Loucy (cell line): Measurements from ENCODE around the gene LRRC47.

Experiments used
- H2AFZ ChIP-seq: fragments of 200-600 bp; sonication (generic); 2 replicates; pipeline ENCODE4 v1.6.0; 2016; ENCODE audit warnings: antibody characterized with exemption, mild to moderate bottlenecking, low read length, moderate library complexity
- H3F3A ChIP-seq: fragments of 200-600 bp; 2 replicates; pipeline ENCODE4 v1.6.0; 2016; ENCODE audit warnings: antibody characterized with exemption, low read depth, mild to moderate bottlenecking
- H3K27me3 ChIP-seq: fragments of 200-600 bp; sonication (generic); 2 replicates; pipeline ENCODE4 v1.6.1; 2014; ENCODE audit warnings: low read length, mild to moderate bottlenecking; ENCODE audit not compliant: insufficient read depth, poor library complexity, severe bottlenecking
- H3K36me3 ChIP-seq: fragments of 200-600 bp; sonication (generic); 2 replicates; pipeline ENCODE4 v1.6.1; 2016; ENCODE audit warnings: low read length; ENCODE audit not compliant: insufficient read depth
- H3K4me1 ChIP-seq: fragments of 200-600 bp; sonication (generic); 2 replicates; pipeline ENCODE4 v1.5.1; 2014; ENCODE audit warnings: low read length, mild to moderate bottlenecking; ENCODE audit not compliant: insufficient read depth, poor library complexity, severe bottlenecking
- H3K4me2 ChIP-seq: fragments of 200-600 bp; sonication (generic); 2 replicates; pipeline ENCODE4 v1.6.0; 2014; ENCODE audit warnings: antibody characterized with exemption, low read length, low read depth, mild to moderate bottlenecking; ENCODE audit not compliant: poor library complexity, severe bottlenecking
- H3K4me3 ChIP-seq: fragments of 200-600 bp; sonication (generic); 2 replicates; pipeline ENCODE4 v1.5.1; 2014; ENCODE audit warnings: low read length, mild to moderate bottlenecking, mixed read lengths; ENCODE audit not compliant: poor library complexity, severe bottlenecking
- H3K79me2 ChIP-seq: fragments of 200-600 bp; sonication (generic); 2 replicates; pipeline ENCODE4 v1.6.1; 2014; ENCODE audit warnings: low read length; ENCODE audit not compliant: insufficient read depth
- H3K9ac ChIP-seq: fragments of 200-600 bp; sonication (generic); 2 replicates; pipeline ENCODE4 v1.6.0; 2014; ENCODE audit warnings: mild to moderate bottlenecking, low read depth, low read length, moderate library complexity; ENCODE audit not compliant: poor library complexity, severe bottlenecking
- H3K9me2 ChIP-seq: fragments of 200-600 bp; sonication (generic); replicated peaks from 2 replicates; pipeline ENCODE4 v1.6.1; 2016; ENCODE audit warnings: low read depth, low read length, mixed read lengths
- H3K9me3 ChIP-seq: fragments of 200-600 bp; sonication (generic); 2 replicates; pipeline ENCODE4 v1.6.1; 2014; ENCODE audit warnings: mild to moderate bottlenecking, antibody characterized with exemption, low read length, low read depth; ENCODE audit not compliant: insufficient read depth
- H4K20me1 ChIP-seq: fragments of 200-600 bp; sonication (generic); 2 replicates; pipeline ENCODE4 v1.6.0; 2014; ENCODE audit warnings: antibody characterized with exemption, low read length, mild to moderate bottlenecking; ENCODE audit not compliant: insufficient read depth, poor library complexity, severe bottlenecking
- CTCF ChIP-seq: fragments of 200-600 bp; sonication (generic); conservative IDR thresholded peaks from 2 replicates; pipeline ENCODE4 v1.5.1; 2014; ENCODE audit warnings: mild to moderate bottlenecking, antibody characterized with exemption, low read length
- EZH2phosphoT487 ChIP-seq: fragments of 200-600 bp; IDR thresholded peaks from 2 replicates; pipeline ENCODE4 v1.6.1; 2018; ENCODE audit warnings: antibody characterized with exemption, mild to moderate bottlenecking, moderate library complexity, borderline replicate concordance

LRRC47 gene

GRCh38 chr1:3777647-3778589 is 18.4 kb downstream of the LRRC47 start:
- Histone ChIP-seq H3K4me2 (no peak overlapping the region), H3K36me3 (peaks cover 40% of the 10 kb centered on the region; the same call in 1 of the 2 replicates), H3K27me3 (no peaks in the 10 kb centered on the region), H3K9ac (no peak overlapping the region), H3K79me2 (no peaks in the 10 kb centered on the region), H3K4me1 (peaks cover 5% of the 10 kb centered on the region), H3K9me2 (no peaks in the 10 kb centered on the region), H3F3A (no peaks in the 10 kb centered on the region), H3K9me3 (no peaks in the 10 kb centered on the region), H3K4me3 (no peak overlapping the region), H2AFZ (no peak overlapping the region), H4K20me1 (no peaks in the 10 kb centered on the region)
- TF ChIP-seq EZH2phosphoT487: no peak
- TF ChIP-seq CTCF: no peak

GRCh38 chr1:3777078-3777547 is 19.2 kb downstream of the LRRC47 start:
- H3K36me3 ChIP-seq: peaks cover 32% of the 10 kb centered on the region; the same call in 1 of the 2 replicates
- H3K4me3 ChIP-seq: no peak overlapping the region
- no peaks in the 10 kb centered on the region for H3K27me3 ChIP-seq
- no peaks in the 10 kb centered on the region for H4K20me1 ChIP-seq
- no peak overlapping the region for H3K4me2 ChIP-seq
- no peaks in the 10 kb centered on the region for H3K9me3 ChIP-seq
- H3F3A ChIP-seq: no peaks in the 10 kb centered on the region
- TF ChIP-seq EZH2phosphoT487: no peak
- no peak for TF ChIP-seq CTCF
- no peaks in the 10 kb centered on the region for H3K79me2 ChIP-seq
- peaks cover 5% of the 10 kb centered on the region for H3K4me1 ChIP-seq
- H3K9ac ChIP-seq: no peak overlapping the region
- no peak overlapping the region for H2AFZ ChIP-seq
- H3K9me2 ChIP-seq: no peaks in the 10 kb centered on the region

GRCh38 chr1:3776231-3776961 is 19.9 kb downstream of the LRRC47 start:
- H3K4me3 ChIP-seq: no peak overlapping the region
- no peaks in the 10 kb centered on the region for H3F3A ChIP-seq
- no peak overlapping the region for H3K4me2 ChIP-seq
- peaks cover 25% of the 10 kb centered on the region; the same call in 1 of the 2 replicates for H3K36me3 ChIP-seq
- H3K9ac ChIP-seq: no peak overlapping the region
- no peaks in the 10 kb centered on the region for H3K79me2 ChIP-seq
- no peaks in the 10 kb centered on the region for H4K20me1 ChIP-seq
- no peaks in the 10 kb centered on the region for H3K9me2 ChIP-seq
- no peak overlapping the region for H2AFZ ChIP-seq
- H3K27me3 ChIP-seq: no peaks in the 10 kb centered on the region
- H3K4me1 ChIP-seq: peaks cover 5% of the 10 kb centered on the region
- H3K9me3 ChIP-seq: no peaks in the 10 kb centered on the region
- TF ChIP-seq EZH2phosphoT487: no peak
